Activated T-helper 9 cell treated with anti-CD3 and anti-CD28 coated beads, Interleukin-2, amount 50 U/mL, for 16 hours (primary cell): Measurements from ENCODE around the gene SMLR1.

Source experiments
- DNase-seq: peaks from one replicate; pipeline ENCODE4 v3.0.0-alpha.2; 2020; ENCODE audit warnings: low read depth

The SMLR1 gene

GRCh38 chr6:130851026-130851425, 23.8 kb downstream of the SMLR1 start:
- no peak for DNase-seq

- DNase-seq = no peak
Observed at GRCh38 chr6:130852844-130853554, 25.8 kb downstream of the SMLR1 start.

- DNase-seq = no peak
Observed at GRCh38 chr6:130853555-130854183, 26.5 kb downstream of the SMLR1 start.

GRCh38 chr6:130858054-130858453, 30.8 kb downstream of the SMLR1 start:
- DNase-seq = no peak

GRCh38 chr6:130858498-130859160, 31.4 kb downstream of the SMLR1 start:
- no peak for DNase-seq

GRCh38 chr6:130859161-130859867, 32.1 kb downstream of the SMLR1 start:
- DNase-seq = no peak

- no peak for DNase-seq
Observed at GRCh38 chr6:130862370-130862769, 35.2 kb downstream of the SMLR1 start.

- no peak for DNase-seq
Observed at GRCh38 chr6:130863415-130864230, 36.4 kb downstream of the SMLR1 start.

GRCh38 chr6:130864344-130864743, 37.1 kb downstream of the SMLR1 start:
- DNase-seq = no peak

GRCh38 chr6:130865793-130866192, 38.6 kb downstream of the SMLR1 start:
- DNase-seq = no peak

- DNase-seq = no peak
Observed at GRCh38 chr6:130869681-130870080, 42.5 kb downstream of the SMLR1 start.

- DNase-seq = no peak
Observed at GRCh38 chr6:130870179-130870880, 43.1 kb downstream of the SMLR1 start.

- DNase-seq = peak; percentile 54
Observed at GRCh38 chr6:130872250-130873095, 45.3 kb downstream of the SMLR1 start.

GRCh38 chr6:130873746-130874145, 46.5 kb downstream of the SMLR1 start:
- DNase-seq = no peak

- DNase-seq = no peak
Observed at GRCh38 chr6:130879826-130880225, 52.6 kb downstream of the SMLR1 start.

- DNase-seq = no peak
Observed at GRCh38 chr6:130882370-130882769, 55.2 kb downstream of the SMLR1 start.

- DNase-seq = peak; percentile 33
Observed at GRCh38 chr6:130885392-130886192, 58.4 kb downstream of the SMLR1 start.
